ENCODE data around the gene PTPRN2.

GRCh38 chr7:157762824-157763223 is 824.8 kb downstream of the PTPRN2 start:
- TF ChIP-seq, protein P1, sequence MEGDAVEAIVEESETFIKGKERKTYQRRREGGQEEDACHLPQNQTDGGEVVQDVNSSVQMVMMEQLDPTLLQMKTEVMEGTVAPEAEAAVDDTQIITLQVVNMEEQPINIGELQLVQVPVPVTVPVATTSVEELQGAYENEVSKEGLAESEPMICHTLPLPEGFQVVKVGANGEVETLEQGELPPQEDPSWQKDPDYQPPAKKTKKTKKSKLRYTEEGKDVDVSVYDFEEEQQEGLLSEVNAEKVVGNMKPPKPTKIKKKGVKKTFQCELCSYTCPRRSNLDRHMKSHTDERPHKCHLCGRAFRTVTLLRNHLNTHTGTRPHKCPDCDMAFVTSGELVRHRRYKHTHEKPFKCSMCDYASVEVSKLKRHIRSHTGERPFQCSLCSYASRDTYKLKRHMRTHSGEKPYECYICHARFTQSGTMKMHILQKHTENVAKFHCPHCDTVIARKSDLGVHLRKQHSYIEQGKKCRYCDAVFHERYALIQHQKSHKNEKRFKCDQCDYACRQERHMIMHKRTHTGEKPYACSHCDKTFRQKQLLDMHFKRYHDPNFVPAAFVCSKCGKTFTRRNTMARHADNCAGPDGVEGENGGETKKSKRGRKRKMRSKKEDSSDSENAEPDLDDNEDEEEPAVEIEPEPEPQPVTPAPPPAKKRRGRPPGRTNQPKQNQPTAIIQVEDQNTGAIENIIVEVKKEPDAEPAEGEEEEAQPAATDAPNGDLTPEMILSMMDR (IDR thresholded peaks at IDR 0.05; ENCODE audit: control extremely low read depth in 1 of 3, insufficient read depth in 1 of 3, low read depth in 1 of 3, low read length in 3 of 3): no peak
- TF ChIP-seq ATF2 (IDR thresholded peaks at IDR 0.05; ENCODE audit: low read length) (no peak), TAF1 (IDR thresholded peaks at IDR 0.05; ENCODE audit: low read depth, low read length) (no peak), JUND (IDR thresholded peaks at IDR 0.05; ENCODE audit: low read length) (no peak), EZH2 (IDR thresholded peaks at IDR 0.05; ENCODE audit: low read depth, low read length, severe bottlenecking) (no peak), POLR2AphosphoS5 (IDR thresholded peaks at IDR 0.05; ENCODE audit: low read depth, low read length) (no peak), SIRT6 (IDR thresholded peaks at IDR 0.05; ENCODE audit: low read length) (no peak), RFX5 (IDR thresholded peaks at IDR 0.05; ENCODE audit: borderline replicate concordance, low read depth, low read length) (no peak), MAFK (IDR thresholded peaks at IDR 0.05; ENCODE audit: low read depth, low read length) (no peak)
- TF ChIP-seq, protein P2, sequence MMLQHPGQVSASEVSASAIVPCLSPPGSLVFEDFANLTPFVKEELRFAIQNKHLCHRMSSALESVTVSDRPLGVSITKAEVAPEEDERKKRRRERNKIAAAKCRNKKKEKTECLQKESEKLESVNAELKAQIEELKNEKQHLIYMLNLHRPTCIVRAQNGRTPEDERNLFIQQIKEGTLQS (IDR thresholded peaks at IDR 0.05; ENCODE audit: insufficient read depth, low read depth, low read length): no peak
- TF ChIP-seq, protein P3, sequence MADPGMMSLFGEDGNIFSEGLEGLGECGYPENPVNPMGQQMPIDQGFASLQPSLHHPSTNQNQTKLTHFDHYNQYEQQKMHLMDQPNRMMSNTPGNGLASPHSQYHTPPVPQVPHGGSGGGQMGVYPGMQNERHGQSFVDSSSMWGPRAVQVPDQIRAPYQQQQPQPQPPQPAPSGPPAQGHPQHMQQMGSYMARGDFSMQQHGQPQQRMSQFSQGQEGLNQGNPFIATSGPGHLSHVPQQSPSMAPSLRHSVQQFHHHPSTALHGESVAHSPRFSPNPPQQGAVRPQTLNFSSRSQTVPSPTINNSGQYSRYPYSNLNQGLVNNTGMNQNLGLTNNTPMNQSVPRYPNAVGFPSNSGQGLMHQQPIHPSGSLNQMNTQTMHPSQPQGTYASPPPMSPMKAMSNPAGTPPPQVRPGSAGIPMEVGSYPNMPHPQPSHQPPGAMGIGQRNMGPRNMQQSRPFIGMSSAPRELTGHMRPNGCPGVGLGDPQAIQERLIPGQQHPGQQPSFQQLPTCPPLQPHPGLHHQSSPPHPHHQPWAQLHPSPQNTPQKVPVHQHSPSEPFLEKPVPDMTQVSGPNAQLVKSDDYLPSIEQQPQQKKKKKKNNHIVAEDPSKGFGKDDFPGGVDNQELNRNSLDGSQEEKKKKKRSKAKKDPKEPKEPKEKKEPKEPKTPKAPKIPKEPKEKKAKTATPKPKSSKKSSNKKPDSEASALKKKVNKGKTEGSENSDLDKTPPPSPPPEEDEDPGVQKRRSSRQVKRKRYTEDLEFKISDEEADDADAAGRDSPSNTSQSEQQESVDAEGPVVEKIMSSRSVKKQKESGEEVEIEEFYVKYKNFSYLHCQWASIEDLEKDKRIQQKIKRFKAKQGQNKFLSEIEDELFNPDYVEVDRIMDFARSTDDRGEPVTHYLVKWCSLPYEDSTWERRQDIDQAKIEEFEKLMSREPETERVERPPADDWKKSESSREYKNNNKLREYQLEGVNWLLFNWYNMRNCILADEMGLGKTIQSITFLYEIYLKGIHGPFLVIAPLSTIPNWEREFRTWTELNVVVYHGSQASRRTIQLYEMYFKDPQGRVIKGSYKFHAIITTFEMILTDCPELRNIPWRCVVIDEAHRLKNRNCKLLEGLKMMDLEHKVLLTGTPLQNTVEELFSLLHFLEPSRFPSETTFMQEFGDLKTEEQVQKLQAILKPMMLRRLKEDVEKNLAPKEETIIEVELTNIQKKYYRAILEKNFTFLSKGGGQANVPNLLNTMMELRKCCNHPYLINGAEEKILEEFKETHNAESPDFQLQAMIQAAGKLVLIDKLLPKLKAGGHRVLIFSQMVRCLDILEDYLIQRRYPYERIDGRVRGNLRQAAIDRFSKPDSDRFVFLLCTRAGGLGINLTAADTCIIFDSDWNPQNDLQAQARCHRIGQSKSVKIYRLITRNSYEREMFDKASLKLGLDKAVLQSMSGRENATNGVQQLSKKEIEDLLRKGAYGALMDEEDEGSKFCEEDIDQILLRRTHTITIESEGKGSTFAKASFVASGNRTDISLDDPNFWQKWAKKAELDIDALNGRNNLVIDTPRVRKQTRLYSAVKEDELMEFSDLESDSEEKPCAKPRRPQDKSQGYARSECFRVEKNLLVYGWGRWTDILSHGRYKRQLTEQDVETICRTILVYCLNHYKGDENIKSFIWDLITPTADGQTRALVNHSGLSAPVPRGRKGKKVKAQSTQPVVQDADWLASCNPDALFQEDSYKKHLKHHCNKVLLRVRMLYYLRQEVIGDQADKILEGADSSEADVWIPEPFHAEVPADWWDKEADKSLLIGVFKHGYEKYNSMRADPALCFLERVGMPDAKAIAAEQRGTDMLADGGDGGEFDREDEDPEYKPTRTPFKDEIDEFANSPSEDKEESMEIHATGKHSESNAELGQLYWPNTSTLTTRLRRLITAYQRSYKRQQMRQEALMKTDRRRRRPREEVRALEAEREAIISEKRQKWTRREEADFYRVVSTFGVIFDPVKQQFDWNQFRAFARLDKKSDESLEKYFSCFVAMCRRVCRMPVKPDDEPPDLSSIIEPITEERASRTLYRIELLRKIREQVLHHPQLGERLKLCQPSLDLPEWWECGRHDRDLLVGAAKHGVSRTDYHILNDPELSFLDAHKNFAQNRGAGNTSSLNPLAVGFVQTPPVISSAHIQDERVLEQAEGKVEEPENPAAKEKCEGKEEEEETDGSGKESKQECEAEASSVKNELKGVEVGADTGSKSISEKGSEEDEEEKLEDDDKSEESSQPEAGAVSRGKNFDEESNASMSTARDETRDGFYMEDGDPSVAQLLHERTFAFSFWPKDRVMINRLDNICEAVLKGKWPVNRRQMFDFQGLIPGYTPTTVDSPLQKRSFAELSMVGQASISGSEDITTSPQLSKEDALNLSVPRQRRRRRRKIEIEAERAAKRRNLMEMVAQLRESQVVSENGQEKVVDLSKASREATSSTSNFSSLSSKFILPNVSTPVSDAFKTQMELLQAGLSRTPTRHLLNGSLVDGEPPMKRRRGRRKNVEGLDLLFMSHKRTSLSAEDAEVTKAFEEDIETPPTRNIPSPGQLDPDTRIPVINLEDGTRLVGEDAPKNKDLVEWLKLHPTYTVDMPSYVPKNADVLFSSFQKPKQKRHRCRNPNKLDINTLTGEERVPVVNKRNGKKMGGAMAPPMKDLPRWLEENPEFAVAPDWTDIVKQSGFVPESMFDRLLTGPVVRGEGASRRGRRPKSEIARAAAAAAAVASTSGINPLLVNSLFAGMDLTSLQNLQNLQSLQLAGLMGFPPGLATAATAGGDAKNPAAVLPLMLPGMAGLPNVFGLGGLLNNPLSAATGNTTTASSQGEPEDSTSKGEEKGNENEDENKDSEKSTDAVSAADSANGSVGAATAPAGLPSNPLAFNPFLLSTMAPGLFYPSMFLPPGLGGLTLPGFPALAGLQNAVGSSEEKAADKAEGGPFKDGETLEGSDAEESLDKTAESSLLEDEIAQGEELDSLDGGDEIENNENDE (IDR thresholded peaks at IDR 0.05; ENCODE audit: insufficient replicate concordance, low read length): no peak

All from H1 (cell line).